GM10266 (cell line): ENCODE results near the gene ZNHIT6.

Experiments used
- DNase-seq: peaks from one replicate; pipeline ENCODE4 v3.0.0; 2012; ENCODE audit errors: extremely low spot score
- CTCF ChIP-seq: IDR thresholded peaks from 2 replicates; pipeline ENCODE4 v1.5.1; 2012; ENCODE audit warnings: mild to moderate bottlenecking, low read depth; ENCODE audit not compliant: control insufficient read depth, insufficient read depth; ENCODE audit errors: missing control alignments

Gene ZNHIT6

GRCh38 chr1:85638412-85638811 is 69.8 kb downstream of the ZNHIT6 start:
- DNase-seq, result no peak

GRCh38 chr1:85630493-85630892 is 77.7 kb downstream of the ZNHIT6 start:
- TF ChIP-seq CTCF, result no peak
- DNase-seq, result no peak

More at GRCh38 chr1:85638412-85638811, 69.8 kb downstream of the ZNHIT6 start:
- no peak for TF ChIP-seq CTCF

GRCh38 chr1:85629532-85629920 is 78.7 kb downstream of the ZNHIT6 start:
- no peak for DNase-seq
- TF ChIP-seq CTCF, result no peak

- TF ChIP-seq CTCF, result no peak
- DNase-seq, result no peak
Measured at GRCh38 chr1:85628791-85629531, 79.3 kb downstream of the ZNHIT6 start.

- DNase-seq, result no peak
- no peak for TF ChIP-seq CTCF
Measured at GRCh38 chr1:85626818-85627217, 81.4 kb downstream of the ZNHIT6 start.

- no peak for TF ChIP-seq CTCF
- no peak for DNase-seq
Measured at GRCh38 chr1:85624361-85624760, 83.9 kb downstream of the ZNHIT6 start.

- DNase-seq, result no peak
- TF ChIP-seq CTCF, result no peak
Measured at GRCh38 chr1:85623061-85623471, 85.2 kb downstream of the ZNHIT6 start.
